ENCODE measurements around the gene BHLHA15. TPM values are rescaled to one million over a fixed set of nuclear protein-coding genes. Genes with fewer than 3 reads are reported as not detected.

The BHLHA15 gene
- total RNA-seq, 1 donor = 1.3 TPM

- no peak for DNase-seq (ENCODE audit: low read depth)
- TF ChIP-seq CTCF (IDR thresholded peaks at IDR 0.05; ENCODE audit: insufficient read depth, low read depth, low read length) = no peak
- no peak overlapping the region for H3K4me3 ChIP-seq (ENCODE audit: low read depth, low read length)
Observed at GRCh38 chr7:98249106-98249505, 37.9 kb downstream of the BHLHA15 start.

DNA sequence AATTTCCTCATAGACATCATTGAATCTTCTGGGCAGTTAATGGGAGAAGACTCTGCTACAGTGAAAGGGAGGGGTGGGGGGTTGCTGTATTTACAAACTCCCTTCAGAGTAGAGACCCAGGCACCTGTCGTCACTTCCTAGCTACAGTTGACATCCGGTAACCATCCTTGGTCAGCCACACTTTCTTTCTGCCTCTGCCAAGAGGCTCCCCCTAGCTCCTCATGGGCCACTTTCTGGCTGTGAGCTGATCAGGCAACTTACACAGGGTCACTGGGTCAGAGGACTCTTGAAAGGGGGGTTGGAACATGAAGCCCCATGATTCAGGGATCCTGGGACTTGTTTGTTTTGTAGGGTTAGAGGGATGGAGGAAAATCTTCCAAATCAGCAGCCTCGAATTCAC lies 39.5 kb downstream of the BHLHA15 start:
- H3K4me3 ChIP-seq (ENCODE audit: low read depth, low read length) = no peak overlapping the region
- no peak for DNase-seq (ENCODE audit: low read depth)
- TF ChIP-seq CTCF (IDR thresholded peaks at IDR 0.05; ENCODE audit: insufficient read depth, low read depth, low read length) = no peak

DNA sequence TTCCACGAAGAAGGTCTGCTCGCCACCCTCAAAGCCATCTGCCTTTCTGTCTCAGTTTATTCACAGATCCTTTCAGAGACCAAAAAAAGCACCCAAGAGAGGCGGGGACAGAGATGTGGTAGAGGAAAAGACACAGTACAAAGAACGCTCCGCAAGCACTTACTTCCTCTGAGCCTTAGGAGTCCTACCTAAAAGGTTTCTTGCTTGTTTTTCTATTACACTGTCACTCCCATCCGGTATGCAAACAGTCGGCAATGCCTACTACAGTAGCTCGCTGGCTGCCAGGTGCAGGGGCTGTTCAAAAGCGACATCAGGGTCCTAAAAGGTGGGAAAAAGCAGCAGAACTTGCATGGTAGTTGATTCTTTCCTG lies 40.0 kb downstream of the BHLHA15 start:
- DNase-seq (ENCODE audit: low read depth) = no peak
- peak overlapping the region; percentile 89 for H3K4me3 ChIP-seq (ENCODE audit: low read depth, low read length)
- TF ChIP-seq CTCF (IDR thresholded peaks at IDR 0.05; ENCODE audit: insufficient read depth, low read depth, low read length) = no peak

GRCh38 chr7:98251601-98252424 lies 40.6 kb downstream of the BHLHA15 start, which contains the start of gene TECPR1:
TECPR1 (minus strand) TSS chr7:98252232; CDS start chr7:98246146, 6,086 bp downstream.
- TF ChIP-seq CTCF (IDR thresholded peaks at IDR 0.05; ENCODE audit: insufficient read depth, low read depth, low read length) = no peak
- DNase-seq (ENCODE audit: low read depth) = peak; percentile 93

DNA sequence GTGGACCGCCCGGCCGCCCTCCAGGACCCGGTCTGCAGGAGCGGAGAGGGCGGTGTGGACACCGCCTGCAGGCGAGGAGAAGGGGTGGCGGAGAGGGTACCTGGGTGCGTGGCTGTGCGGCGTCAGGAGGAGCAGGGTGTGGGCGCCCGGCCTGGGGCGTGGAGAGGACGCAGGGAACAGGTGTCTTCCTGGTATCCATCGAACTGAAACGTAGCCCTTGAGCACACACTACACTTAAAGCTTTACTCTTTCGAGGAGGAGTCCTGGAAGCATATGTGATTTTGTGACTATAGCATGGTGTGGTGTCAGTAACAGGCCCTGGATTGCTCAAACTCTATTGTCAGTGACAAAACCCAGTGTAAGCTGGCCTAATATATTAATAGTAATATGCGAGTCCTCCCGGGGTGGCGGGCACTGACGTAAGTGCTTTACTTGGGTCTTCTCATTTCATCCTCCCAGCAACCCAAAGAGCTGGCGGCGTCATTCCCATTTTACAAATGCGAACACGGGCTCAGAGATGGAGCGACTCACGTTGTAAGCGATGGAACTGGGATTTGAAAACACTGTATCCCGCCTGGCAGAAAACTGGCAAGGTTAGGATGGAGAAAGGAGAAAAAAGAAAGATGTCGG lies 41.3 kb downstream of the BHLHA15 start:
- H3K4me3 ChIP-seq (ENCODE audit: low read depth, low read length) = peak overlapping the region; percentile 89
- no peak for TF ChIP-seq CTCF (IDR thresholded peaks at IDR 0.05; ENCODE audit: insufficient read depth, low read depth, low read length)
- DNase-seq (ENCODE audit: low read depth) = peak; percentile 26

More at GRCh38 chr7:98251601-98252424, 40.6 kb downstream of the BHLHA15 start, which contains the start of gene TECPR1:
- H3K4me3 ChIP-seq (ENCODE audit: low read depth, low read length) = peak within 1 kb of the TSS; percentile 89

DNA sequence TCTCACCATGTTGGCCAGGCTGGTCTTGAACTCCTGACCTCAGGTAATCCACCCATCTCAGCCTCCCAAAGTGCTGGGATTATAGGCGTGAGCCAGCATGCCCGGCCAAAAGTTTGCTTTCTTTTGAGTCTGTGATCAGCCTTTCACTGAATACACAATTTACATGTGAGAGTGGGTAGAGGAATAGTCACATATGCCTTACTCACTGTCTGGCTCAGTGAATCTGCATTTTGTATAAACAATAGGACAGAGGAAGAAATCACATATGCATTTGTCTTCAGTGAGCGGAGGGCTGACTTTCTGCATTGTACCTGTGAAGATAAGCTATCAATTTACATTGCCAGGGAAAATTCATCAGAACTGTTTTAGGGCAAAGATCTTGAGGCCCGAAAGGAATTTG lies 43.3 kb downstream of the BHLHA15 start:
- no peak for DNase-seq (ENCODE audit: low read depth)
- no peak for TF ChIP-seq CTCF (IDR thresholded peaks at IDR 0.05; ENCODE audit: insufficient read depth, low read depth, low read length)

More for the DNA sequence above, 43.3 kb downstream of the BHLHA15 start:
- no peak overlapping the region for H3K4me3 ChIP-seq (ENCODE audit: low read depth, low read length)

Measured in fibroblast of villous mesenchyme (primary cell).